Activated CD4-positive, alpha-beta T cell treated with anti-CD3 and anti-CD28 coated beads for 48 hours (primary cell): Measurements from ENCODE around the gene PHLDA2.

ENCODE experiments used
- DNase-seq: peaks from one replicate; pipeline ENCODE4 v3.0.0-alpha.2; 2020

Gene PHLDA2, protein sequence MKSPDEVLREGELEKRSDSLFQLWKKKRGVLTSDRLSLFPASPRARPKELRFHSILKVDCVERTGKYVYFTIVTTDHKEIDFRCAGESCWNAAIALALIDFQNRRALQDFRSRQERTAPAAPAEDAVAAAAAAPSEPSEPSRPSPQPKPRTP

DNA sequence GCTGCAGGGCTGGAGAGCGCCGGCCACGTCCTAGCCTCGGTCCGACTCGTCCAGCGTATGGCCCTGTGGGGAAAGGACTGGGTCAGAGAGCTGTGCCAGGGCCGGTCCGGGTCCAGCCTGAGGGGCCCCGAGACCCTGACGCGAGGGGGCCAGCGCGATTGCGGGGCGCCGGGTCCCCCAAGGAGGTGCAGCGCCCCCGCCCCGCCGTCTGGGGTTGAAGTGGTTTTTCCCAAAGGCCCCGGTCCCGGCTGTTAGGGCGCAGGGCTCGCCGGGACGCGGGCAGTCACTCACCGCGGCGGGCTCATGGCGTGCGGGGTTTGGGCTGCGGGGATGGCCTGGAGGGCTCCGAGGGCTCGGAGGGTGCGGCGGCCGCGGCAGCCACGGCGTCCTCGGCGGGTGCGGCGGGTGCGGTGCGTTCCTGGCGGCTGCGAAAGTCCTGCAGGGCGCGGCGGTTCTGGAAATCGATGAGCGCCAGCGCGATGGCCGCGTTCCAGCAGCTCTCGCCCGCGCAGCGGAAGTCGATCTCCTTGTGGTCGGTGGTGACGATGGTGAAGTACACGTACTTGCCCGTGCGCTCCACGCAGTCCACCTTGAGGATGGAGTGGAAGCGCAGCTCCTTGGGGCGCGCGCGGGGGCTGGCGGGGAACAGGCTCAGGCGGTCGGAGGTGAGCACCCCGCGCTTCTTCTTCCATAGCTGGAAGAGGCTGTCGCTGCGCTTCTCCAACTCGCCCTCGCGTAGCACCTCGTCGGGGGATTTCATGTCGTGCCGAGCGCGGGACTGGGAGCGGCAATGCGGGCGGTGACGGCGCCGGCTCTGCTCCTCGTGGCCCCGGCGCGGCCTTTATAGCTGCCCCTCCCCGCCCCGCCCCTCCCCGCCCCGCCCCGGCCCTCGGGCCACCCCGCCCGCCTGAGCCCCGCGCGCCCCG lies at the start of gene PHLDA2:
PHLDA2 (minus strand) TSS at position 816 of the 926 bp plus-strand sequence; CDS start at position 760, 56 bp downstream.
- DNase-seq, result peak; percentile 76

DNA sequence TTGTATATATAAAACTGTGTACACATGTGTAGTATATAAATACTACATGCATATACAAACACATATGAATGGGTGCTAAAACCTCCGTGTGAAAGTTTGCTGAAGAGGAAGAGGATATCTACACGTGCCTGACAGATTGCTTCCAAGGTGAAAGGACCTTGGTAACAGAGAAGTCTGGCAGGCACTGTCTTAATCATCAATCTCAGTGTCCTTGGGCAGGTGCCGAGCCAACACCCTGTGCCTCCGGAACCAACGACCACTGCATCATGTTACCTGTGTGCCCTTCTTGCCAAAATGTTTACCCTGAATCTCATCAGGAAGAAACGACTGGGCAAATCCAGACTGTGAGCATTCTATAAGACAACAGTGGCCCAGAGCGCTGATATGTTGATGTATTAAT lies 47.9 kb upstream of the PHLDA2 start:
- no peak for DNase-seq

DNA sequence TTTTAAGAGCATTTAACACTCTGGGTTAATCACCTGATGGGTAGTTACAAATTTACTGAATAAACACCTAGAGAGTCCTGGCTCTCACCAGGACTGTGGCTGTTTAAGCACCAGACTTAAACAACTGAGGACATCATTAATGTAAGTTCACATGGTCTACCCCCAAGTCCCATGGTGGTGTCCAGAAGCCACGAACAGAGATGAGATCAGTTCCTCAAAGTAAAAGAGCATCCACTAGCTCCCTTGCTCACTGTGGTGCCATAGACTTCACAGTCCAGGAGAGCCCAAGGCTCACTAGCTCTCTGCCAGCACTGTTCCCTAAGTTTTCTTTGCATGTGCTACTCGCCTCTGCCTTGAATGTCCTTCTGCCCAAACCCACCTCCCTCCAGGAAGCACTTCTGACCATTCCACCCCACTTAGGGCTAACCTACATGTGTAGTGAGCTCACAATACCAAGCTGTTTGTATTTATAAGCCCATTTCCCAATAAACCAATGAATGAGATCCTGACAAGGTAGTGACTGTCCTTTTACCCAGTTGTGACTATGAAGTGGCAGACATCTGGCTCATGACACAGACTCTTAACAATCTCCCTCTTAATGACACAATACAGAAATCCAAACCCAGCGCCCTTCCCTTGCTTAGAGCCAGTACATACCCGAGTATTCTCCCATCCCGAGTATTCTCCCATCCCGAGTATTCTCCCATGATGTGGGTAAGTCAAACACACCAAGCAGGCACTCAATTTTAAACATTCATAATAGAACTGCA lies 47.3 kb upstream of the PHLDA2 start:
- DNase-seq, result no peak

DNA sequence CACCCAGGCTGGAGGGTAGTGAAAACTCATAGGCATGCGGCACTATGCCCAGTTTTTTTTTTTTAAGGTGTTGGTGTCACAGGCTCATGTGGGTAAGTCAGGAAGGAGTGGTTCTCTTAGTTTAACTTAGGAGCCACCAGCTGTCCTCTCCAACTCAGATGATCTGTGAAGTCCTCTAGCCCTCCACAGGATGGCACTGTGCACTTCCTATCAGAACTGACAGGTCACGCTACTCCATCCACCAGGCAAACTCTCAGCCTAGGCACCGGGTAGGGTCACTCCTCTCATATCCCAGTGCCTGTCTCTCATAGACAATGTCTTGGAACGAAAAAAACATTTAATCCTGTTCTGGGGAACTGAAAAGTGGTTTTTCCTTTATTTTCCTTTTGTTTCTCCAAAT lies 46.4 kb upstream of the PHLDA2 start:
- peak; percentile 41 for DNase-seq

DNA sequence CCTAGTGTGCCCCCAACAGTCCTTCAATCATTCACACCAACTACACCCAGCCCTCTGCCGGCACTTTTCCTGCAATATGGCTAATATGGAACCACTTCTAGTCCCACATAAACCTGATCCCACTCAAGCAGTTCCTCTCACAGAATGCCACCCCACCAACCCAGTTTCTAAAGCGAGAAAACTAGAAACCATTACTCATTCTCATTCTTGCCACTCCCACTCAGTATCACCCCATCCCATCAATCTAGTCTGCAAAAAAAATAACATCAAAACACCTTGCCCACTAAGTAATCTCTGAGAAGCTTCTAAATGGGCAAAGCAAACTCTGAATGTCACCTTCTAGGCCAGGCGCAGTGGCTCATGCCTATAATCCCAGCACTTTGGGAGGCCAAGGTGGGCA lies 45.1 kb upstream of the PHLDA2 start:
- no peak for DNase-seq

DNA sequence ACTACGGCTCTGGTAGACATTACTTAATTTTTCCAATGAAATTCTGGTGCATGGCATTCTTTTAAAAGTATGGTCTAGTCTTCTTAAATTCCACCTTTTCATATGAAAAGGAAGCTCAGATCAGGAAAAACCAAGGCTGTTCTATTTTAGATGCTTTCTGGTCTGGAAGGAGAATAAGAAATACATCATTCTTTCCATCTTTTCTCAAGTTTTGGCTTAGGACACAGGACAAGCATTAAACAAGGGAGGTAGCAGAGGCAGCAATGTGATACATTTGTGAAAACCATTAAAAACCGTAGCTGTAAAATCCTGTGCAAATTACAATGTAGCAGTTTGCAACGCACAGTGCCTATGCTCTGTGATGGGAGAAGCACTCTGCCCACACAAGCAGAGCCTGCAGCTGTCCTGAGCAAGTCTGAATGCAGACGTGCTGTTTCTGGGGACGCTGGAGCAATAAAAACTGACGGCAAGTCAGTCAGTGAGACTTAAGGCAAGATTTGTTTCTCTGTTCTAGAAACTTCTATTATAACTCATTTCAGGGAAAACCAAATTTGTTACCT lies 39.2 kb upstream of the PHLDA2 start:
- no peak for DNase-seq

DNA sequence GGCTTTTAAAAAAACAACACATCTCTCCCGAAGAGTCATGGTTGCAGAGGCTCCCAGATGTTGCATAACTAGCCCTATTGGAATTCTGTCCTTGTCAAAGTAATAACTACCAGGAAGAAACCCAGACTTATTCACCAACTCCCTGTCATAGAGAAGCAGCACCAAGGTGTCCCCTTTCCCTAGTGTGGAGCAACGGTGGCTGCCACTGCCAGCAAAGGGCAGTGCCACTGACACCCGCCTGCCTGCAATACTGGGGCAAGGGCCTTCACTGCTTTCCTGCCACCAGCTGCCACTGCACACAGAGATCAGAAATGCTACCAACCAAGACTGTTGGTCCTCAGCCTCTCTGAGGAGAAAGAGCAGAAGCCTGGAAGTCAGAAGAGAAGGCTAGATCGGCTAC lies 35.6 kb upstream of the PHLDA2 start:
- no peak for DNase-seq

DNA sequence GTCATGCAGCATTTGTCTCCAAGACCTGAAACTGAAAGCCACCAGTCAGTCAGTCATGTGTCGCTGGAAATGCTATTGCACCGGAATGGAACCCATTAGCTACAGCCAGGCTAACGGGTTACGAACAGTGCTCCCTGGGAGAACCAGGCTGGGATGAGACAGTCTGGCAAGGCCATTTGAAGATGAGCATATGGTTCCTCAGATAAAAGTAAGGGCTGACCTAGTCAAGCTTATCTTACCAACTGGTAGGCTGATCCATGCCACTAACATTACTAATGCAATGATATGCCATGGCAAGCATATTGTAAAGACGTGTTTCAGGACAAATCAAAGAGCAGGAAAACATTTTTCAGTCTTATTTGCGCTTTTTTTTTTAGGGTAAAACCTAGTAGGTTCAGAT lies 34.5 kb upstream of the PHLDA2 start:
- DNase-seq, result no peak

DNA sequence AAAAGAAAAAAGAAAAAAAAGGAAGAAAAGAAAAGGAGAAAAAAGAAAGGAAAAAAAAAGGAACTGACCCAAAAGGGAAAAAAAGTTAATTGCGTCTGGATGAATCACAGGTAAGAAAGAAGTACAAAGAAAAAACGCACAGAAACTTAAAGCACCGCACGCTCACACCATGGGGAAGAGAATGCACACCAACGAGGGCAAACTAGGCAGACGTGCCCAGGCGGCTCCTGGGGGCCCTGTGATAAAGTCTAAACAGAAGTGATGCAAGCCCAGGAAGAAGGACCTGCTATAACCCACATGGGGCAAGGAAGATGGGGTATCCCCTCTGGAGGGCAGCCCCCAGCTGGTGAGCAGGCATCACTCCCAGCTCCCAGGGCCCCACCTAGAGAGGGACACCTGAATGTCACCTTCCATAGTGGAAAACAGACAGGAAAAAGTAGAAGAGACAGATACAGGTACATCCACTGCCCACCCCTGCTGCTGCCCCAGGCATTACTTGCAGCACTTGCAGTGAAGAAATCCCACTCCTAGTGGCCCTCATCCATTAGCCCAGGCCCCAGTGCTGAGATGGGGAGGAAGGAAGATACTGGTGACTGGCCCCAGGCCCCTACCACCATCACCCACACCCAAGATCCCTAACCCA lies 34.0 kb upstream of the PHLDA2 start:
- no peak for DNase-seq

DNA sequence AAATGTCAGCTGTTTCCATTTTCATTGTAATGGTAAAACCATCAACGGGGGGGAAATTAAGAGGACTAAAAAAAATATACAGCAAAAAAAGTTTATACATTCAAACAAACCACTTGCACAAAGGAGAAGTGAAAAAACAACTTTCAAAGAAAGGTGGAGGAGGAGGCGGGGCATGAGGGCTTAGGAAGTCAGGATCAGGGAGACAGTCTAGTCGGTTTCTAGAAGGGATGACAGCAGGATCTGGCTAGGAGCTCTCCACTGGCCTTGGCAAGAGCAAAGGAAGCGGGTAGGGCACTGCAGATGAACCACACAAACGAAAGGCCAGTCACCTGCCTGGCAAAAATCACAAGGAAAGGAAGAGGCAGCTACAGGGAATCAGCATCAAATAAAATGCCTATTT lies 31.9 kb upstream of the PHLDA2 start:
- no peak for DNase-seq

DNA sequence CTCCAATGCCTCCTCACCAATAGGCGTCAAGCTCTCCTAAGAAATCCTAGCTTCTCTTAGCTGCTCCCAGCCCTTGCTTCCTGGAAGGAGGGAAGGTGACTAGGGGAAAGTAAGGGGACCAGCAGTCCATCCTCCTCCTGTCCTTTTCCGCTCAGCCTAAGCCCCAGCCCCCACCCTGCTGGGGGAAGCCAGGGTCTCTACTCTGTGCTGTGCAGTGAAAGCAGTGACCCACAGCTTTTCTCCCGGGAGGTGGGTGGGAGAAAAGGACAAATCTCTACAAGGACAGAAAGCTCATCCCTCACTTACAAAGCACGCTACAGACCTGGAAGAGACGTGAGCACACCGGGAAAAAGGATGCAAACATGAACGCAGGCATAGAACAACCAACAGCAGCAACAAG lies 30.9 kb upstream of the PHLDA2 start:
- DNase-seq, result no peak

DNA sequence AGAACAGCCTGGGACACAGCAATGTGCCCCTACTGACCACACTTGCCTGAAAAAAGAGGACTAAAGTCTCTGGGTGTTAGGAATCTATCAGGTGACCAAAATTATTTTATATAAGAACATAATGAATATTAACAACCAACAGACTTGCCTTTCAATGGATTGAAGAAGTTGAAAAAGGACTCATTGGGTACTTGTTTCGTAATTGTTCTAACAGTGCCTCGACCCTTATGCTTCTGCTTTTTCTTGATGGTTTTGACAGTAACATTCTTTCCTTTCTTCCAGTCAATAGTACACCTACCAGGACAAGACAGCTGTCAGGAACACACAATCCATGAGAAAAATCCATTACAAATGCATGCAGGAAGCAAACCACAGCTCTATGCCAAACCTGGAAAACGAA lies 29.0 kb upstream of the PHLDA2 start:
- DNase-seq, result no peak

DNA sequence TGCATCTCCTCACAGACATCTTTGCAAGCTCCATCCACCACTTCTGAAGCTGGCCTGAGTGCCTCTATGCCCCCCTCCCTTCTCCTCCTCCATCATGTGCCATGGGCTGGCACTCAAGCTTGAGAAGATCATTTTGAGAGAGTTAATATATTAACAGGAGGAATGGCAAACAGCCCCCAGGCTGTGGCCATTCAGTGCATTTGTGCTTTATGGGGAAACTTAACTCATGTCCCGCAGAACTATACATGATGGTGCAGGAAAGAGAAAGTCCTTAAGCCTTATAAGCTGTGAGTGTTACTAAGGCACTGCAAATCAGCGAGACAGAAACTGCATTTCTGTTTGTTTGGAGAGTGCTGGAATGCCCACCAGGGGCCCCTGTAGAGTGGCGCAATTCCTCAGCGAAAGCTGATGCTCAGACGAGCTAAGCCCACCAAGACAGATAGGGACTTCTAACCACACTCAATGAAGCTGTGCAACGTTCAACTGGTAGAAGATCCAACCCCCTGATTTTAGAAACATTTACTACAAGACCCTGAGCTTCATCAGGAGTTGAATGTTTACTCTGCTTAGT lies 26.8 kb upstream of the PHLDA2 start:
- DNase-seq, result no peak

DNA sequence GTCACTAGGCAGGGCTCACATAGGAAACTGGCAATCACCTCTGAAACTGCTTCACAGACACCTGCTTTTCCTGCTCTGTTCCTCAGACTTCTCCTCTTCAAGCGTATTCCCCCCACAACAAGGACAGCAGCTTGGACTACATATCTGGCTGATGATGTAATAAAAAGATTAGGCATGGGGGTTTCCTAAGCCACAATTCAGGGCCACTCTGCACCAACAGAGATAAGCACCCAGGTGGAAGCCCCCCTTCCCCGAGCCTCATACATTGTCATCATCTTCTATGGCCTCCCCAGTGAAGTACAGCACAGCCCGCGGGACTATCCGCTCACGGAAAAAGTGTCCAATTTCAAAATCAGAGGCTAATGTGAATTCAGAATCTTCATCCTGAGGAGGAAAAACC lies 25.0 kb upstream of the PHLDA2 start:
- no peak for DNase-seq

DNA sequence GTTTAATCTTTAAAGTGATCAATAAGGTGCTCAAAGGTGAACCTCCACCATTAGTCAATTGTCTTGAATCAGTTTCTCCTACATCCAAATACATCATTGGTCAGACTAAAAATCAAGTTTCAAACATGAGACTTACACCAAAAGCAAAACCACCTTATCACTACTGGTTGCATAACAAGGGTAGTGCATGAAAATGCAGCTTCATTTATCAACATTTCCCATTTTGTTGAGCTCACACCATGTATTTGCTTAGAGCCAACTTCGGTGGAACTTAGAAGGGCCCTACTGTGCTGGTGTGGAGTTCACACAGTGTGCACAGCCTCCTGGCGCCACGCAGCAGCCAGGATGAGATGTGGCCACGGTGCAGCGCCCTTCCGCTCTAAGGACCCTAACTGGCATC lies 23.1 kb upstream of the PHLDA2 start:
- no peak for DNase-seq

DNA sequence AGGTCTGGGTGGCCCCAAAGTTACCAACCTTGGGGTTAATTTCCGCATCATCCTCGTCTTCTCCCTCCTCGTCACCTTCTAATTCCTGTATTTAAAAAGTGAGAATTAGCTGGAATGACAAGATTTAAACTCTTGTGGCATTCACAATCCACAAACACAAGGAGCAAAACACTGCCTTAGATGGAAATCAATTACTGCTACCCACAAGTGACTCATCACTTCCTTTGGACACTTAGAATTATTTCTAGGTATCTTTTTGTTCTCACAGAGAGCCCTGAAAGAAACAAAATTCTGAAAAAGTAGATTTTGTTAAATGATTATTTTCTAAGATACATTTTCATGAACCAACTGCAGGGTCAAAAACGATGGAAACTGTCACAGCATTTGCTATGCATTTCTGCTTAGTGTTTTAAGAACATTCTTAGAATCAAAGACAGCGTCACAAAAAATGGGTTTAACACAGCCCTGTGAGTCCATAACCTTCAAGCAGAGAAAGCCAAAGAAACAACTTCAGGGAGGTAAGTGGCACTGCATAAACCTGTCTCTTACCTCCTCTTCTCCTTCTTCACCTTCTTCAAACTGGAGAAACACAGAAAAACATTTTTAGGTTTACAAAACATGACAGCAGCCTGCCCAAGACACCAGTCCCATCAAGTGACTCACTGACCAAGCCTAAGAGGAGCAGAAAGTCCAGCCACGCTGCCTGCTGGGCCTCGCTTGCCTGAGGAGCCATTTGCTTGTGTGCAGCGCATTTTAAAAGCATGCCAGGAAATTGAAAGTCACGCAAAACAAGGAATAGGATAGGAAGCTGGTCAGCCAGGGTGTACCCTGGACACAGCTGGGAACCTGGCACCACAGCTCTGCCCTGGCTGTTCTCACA lies 22.3 kb upstream of the PHLDA2 start:
- no peak for DNase-seq

DNA sequence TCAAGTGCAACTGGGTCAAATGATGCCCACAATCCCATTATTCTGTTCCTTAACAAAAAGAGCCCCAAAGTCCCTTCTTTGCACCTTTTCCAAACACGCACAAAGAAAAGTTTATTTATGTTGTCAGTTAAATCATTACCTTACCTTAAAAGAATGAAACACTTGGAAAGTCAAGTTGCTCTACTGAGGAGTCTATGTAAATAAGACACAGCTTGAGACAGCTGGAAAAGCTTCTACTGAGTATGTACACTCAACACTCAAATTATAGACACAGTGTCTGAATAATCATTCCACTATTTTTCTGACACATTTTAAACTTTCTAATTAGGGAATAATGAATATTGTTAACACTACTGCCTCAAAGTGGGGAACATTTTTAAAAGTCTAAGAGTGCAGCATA lies 21.6 kb upstream of the PHLDA2 start:
- DNase-seq, result no peak

DNA sequence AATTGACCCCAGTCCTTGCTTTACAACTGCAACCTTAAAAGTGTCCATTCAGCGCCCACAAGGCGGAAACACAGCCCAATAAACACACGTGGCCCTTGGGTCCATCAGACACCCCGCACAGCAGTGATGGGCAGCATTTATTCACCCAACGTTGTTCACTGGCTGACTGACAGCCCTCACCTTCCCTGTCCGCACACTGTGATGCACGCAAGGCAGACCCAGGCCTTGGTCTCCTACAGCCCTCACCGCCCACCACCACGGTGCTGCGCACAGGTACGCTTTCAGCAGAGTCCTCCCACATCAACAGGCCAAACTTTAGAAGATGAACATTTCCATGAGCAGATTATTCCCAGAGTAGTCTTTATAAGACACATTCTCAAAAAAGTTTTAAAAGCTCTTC lies 20.7 kb upstream of the PHLDA2 start:
- no peak for DNase-seq

DNA sequence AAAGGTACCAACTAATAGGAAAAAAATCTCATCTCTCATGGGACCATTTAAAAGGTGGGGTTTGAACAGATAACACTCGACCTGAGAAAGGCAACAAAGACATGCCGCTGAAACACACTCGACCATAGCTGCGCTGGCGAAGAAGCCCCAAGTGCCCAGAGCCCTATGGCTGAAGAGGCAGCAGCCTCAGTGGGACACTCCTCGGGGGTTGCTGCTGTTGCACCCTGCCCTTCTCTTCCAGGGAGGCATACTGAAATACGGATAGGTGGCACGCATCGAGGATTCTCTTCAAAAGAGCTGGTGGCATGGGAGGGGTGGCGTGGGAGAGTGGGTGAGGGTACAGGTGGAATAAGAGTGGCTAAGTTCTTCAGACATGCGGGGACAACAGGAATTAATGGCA lies 18.5 kb upstream of the PHLDA2 start:
- no peak for DNase-seq

DNA sequence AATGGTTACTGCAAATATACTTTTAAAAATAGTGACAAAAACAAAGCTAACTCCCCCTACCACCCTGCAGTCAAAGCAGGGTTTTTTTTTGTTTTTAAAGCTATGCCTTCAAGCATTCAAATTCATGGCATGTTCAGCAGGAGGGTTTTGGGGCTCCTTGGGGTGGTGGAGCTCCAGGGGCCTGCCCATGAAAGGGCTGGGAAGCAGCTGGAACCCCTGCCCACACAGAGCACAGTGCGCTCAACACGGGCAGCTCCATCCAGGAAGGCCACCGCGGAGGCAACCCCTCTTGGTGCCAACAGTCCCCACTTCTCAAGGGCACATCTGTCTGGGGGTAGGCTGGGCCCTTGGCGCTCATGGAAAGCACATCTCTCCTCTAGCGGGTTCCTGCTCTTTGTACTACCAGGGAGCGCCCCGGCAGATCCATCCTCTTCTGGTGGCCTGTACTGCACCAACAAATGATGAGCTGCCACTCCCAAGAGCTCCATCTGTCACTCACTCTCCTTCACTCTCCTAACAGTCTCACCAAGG lies 16.6 kb upstream of the PHLDA2 start:
- no peak for DNase-seq

DNA sequence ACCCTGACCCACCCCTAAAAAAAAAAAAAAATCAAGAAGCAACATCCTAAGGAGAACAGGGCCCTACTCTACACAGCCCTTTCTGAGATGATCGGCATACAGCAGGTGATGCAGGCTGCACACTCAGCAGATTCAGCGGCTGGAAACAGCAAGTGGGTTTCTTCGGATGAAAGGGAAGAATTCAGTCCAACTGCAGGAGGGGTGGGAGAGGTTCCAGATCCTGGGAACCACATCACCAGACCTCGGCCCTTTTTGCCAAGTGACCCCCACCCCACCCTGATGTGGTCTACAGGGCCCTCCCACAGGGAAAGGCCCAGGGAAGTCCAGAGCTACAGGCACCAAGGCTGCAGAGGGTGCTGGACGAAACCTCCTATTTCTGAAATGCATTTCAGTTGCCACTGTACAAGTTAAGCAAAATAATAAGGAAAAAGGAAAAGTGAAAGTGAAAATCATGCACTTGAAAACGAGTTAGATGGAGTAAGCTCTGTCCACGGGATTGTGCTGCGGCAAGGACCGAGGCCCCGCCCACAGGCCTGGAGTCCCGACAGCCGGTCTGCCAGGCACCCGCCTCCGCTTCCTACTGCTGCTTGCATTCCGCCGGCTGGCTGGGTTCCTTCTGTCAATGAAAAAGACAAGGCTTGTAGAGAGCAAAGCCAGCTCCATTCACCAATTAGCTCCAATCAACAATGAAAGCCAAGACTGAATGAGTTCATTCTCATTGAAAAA lies 16.0 kb upstream of the PHLDA2 start:
- DNase-seq, result peak; percentile 73
